Neural progenitor cell (in vitro differentiated cells): ENCODE measurements around the gene PGM5.

Experiments used
- CTCF ChIP-seq: fragments of 200-600 bp; sonication (generic); IDR thresholded peaks from 2 replicates; pipeline ENCODE4 v1.5.1; 2017; ENCODE audit warnings: antibody characterized with exemption, mild to moderate bottlenecking
- EZH2phosphoT487 ChIP-seq: fragments of 200-600 bp; sonication (generic); IDR thresholded peaks from 2 replicates; pipeline ENCODE4 v1.6.1; 2017; ENCODE audit warnings: antibody characterized with exemption

- TF ChIP-seq CTCF, result no peak
- TF ChIP-seq EZH2phosphoT487, result no peak
Observed at GRCh38 chr9:68492806-68493205, 136.4 kb downstream of the PGM5 start.
